K562 (cell line): ENCODE data around the gene KRTCAP2. TPM values are rescaled to one million over a fixed set of nuclear protein-coding genes. Genes with fewer than 3 reads are reported as not detected.

Experiments
- ATAC-seq: fragments of 200-7000 bp; cut with Tn5 transposase; 3 replicates; pipeline ENCODE4 v1.9.1; 2020; ENCODE audit warnings: moderate library complexity
- BruUV-seq: library from RNA; stranded (reverse); fragments of 400-500 nt; replicated peaks from 2 replicates; lab custom pipeline; 2021; lab: Mats Ljungman, UMichigan
- CTCF ChIA-PET: fragments of 300-600 bp; formaldehyde crosslinking; extraction: SDS; loops from one replicate; lab custom pipeline; 2021; ENCODE audit warnings: low intra/inter-chr PET ratio; lab: Yijun Ruan, JAX
- POLR2A ChIA-PET: fragments of 300-600, 350-650 bp; sonication (Branson Sonifier 250); formaldehyde crosslinking; extraction: SDS; loops from one replicate; lab custom pipeline; 2021; ENCODE audit warnings: antibody characterized with exemption, inconsistent platforms; lab: Yijun Ruan, JAX
- DNase-seq, 4 experiments: peaks; one replicate each; pipeline versions ENCODE4 v3.0.0 to v3.0.0-alpha.2; 2011 to 2018; ENCODE audit warnings: low spot score in 3 of 4, mixed read lengths in 3 of 4; ENCODE audit errors: extremely low read depth in 1 of 4
- FAIRE-seq: peaks from 2 replicates; lab custom pipeline; 2011; peaks lifted over from hg19 to GRCh38; lab: Jason Lieb, UNC
- H2AFZ ChIP-seq: 2 replicates; pipeline ENCODE4 v1.6.0; 2011; ENCODE audit warnings: low read depth, low read length, control low read depth, inconsistent platforms
- H3K27ac ChIP-seq: fragments of 200-600 bp; 3 replicates; pipeline ENCODE4 v1.8.0; 2011; ENCODE audit warnings: low read depth, mild to moderate bottlenecking, control low read depth, inconsistent platforms, low read length, moderate library complexity, mixed read lengths; ENCODE audit errors: extremely low read depth
- H3K27me3 ChIP-seq, 2 experiments: fragments of 300-600 bp in 1 of 2; 2 replicates in 1 of 2; 3 replicates in 1 of 2; pipeline versions ENCODE4 v1.6.0 to v1.8.0; 2011; ENCODE audit warnings: inconsistent platforms in 2 of 2, low read length in 2 of 2, mild to moderate bottlenecking in 1 of 2, mixed read lengths in 1 of 2, moderate library complexity in 1 of 2; ENCODE audit not compliant: control insufficient read depth in 2 of 2, insufficient read depth in 2 of 2
- H3K36me3 ChIP-seq: fragments of 300-600 bp; 3 replicates; pipeline ENCODE4 v1.8.0; 2011; ENCODE audit warnings: mild to moderate bottlenecking, low read length, inconsistent platforms; ENCODE audit not compliant: control insufficient read depth, insufficient read depth
- H3K4me1 ChIP-seq, 2 experiments: fragments of 200-600 bp in 1 of 2; replicated peaks in 1 of 2; 2 replicates in 1 of 2; 3 replicates in 1 of 2; pipeline versions ENCODE4 v1.5.1 to v1.8.0; 2011; ENCODE audit warnings: inconsistent platforms in 2 of 2, low read length in 2 of 2, mild to moderate bottlenecking in 1 of 2, mixed read lengths in 1 of 2, moderate library complexity in 1 of 2; ENCODE audit not compliant: control insufficient read depth in 2 of 2, insufficient read depth in 2 of 2
- H3K4me2 ChIP-seq: 2 replicates; pipeline ENCODE4 v1.6.1; 2011; ENCODE audit warnings: low read length, control low read depth, inconsistent platforms, mixed read lengths; ENCODE audit not compliant: insufficient read depth
- H3K4me3 ChIP-seq: fragments of 200-600 bp; sonication (generic), shearing (Covaris generic); 2 replicates; pipeline ENCODE4 v1.5.1; 2016; ENCODE audit warnings: control low read depth, inconsistent platforms
- H3K79me2 ChIP-seq: fragments of 200-600 bp; 3 replicates; pipeline ENCODE4 v1.8.0; 2011; ENCODE audit warnings: low read length, inconsistent platforms; ENCODE audit not compliant: control insufficient read depth, insufficient read depth
- H3K9ac ChIP-seq, 2 experiments: 2 replicates each; pipeline versions ENCODE4 v1.6.0 to v1.6.1; 2011; ENCODE audit warnings: low read depth in 2 of 2, low read length in 2 of 2, control low read depth in 1 of 2, inconsistent platforms in 1 of 2, mild to moderate bottlenecking in 1 of 2, mixed read lengths in 1 of 2; ENCODE audit not compliant: insufficient read depth in 1 of 2
- H3K9me1 ChIP-seq: one replicate; pipeline ENCODE4 v1.6.0; 2011; ENCODE audit warnings: inconsistent platforms, mild to moderate bottlenecking, low read length, moderate library complexity; ENCODE audit not compliant: control insufficient read depth, insufficient read depth
- H3K9me3 ChIP-seq: replicated peaks from 2 replicates; pipeline ENCODE4 v1.5.1; 2011; ENCODE audit warnings: low read depth, low read length, inconsistent platforms; ENCODE audit not compliant: control insufficient read depth, insufficient read depth
- H4K20me1 ChIP-seq: replicated peaks from 2 replicates; pipeline ENCODE4 v1.6.1; 2011; ENCODE audit warnings: low read length, inconsistent platforms, mixed read lengths; ENCODE audit not compliant: control insufficient read depth, insufficient read depth
- ARNT ChIP-seq, 2 experiments: fragments of 450-650 bp; IDR thresholded peaks; 2 replicates each; pipeline ENCODE4 v1.6.1; 2016; ENCODE audit warnings: mild to moderate bottlenecking in 1 of 2
- CREM ChIP-seq: IDR thresholded peaks from 2 replicates; pipeline ENCODE4 v1.6.1; 2014; ENCODE audit warnings: antibody characterized with exemption, low read depth
- ELF4 ChIP-seq: fragments of 450-650 bp; formaldehyde crosslinking; IDR thresholded peaks from 2 replicates; pipeline ENCODE4 v1.4.0; 2022; ENCODE audit warnings: missing genetic modification characterization
- EWSR1 ChIP-seq: fragments of 450-650 bp; IDR thresholded peaks from 2 replicates; pipeline ENCODE4 v1.6.1; 2018; ENCODE audit warnings: borderline replicate concordance, mild to moderate bottlenecking, low read depth, moderate library complexity; ENCODE audit not compliant: partially characterized antibody
- GATA2 ChIP-seq: sonication (generic); formaldehyde crosslinking; IDR thresholded peaks from 2 replicates; pipeline ENCODE4 v1.4.0; 2020; ENCODE audit warnings: mild to moderate bottlenecking, missing genetic modification reagents
- PRPF4 ChIP-seq: fragments of 200-400 bp; formaldehyde crosslinking; IDR thresholded peaks from one replicate; pipeline ENCODE4 v1.6.1; 2017; ENCODE audit warnings: low read length, low read depth, mild to moderate bottlenecking; ENCODE audit not compliant: insufficient read depth, poor library complexity, severe bottlenecking
- SMARCA5 ChIP-seq: fragments of 450-650 bp; IDR thresholded peaks from 2 replicates; pipeline ENCODE4 v1.6.1; 2016
- TCF3 ChIP-seq: sonication (generic); formaldehyde crosslinking; IDR thresholded peaks from 2 replicates; pipeline ENCODE4 v1.4.0; 2020; ENCODE audit warnings: mild to moderate bottlenecking, missing genetic modification reagents
- TSHZ1 ChIP-seq: fragments of 250-450 bp; sonication (Bioruptor Pico); IDR thresholded peaks from 2 replicates; pipeline ENCODE4 v1.4.0; 2020; ENCODE audit warnings: mild to moderate bottlenecking, moderate library complexity
- ZBED1 ChIP-seq: IDR thresholded peaks from 2 replicates; pipeline ENCODE4 v1.6.1; 2014
- ZFP36 ChIP-seq: fragments of 150-350 bp; IDR thresholded peaks from 2 replicates; pipeline ENCODE4 v1.6.1; 2018; ENCODE audit warnings: low read length, low read depth; ENCODE audit not compliant: partially characterized antibody
- ZNF699 ChIP-seq: fragments of 250-450 bp; sonication (Bioruptor Pico); IDR thresholded peaks from 2 replicates; pipeline ENCODE4 v1.8.0; 2021; ENCODE audit warnings: mild to moderate bottlenecking, moderate library complexity; ENCODE audit not compliant: insufficient replicate concordance
- WGBS: fragments of 100-300 bp; shearing (Covaris generic); methylation state at CpG from one replicate; pipeline ENCODE4 v1.1.6; 2016; ENCODE audit warnings: low coverage, mixed read lengths; ENCODE audit not compliant: insufficient coverage; ENCODE audit errors: missing lambda C conversion rate; 5-methylcytosine and 5-hydroxymethylcytosine counted together
- in situ Hi-C: fragments of 300-500 bp; cut with MboI; formaldehyde crosslinking; loops from 4 replicates; pipeline ENCODE4 v1.15.0; 2018; ENCODE audit warnings: inconsistent platforms, mixed read lengths
- intact Hi-C: fragments of 100-400 bp; cut with micrococcal nuclease; formaldehyde crosslinking; loops from 2 replicates; pipeline ENCODE4 v1.14.2; 2022
- polyA plus RNA-seq, 8 experiments: library from polyadenylated mRNA; depleted of rRNA in 4 of 8; stranded (reverse) in 5 of 8; unstranded in 3 of 8; fragments of >200 nt; fragmentation: Nextera tagmentation in 2 of 8; fragmentation: Illumina TruSeq in 1 of 8; extraction: Ambion mirVana in 2 of 8; extraction: Trizol in 1 of 8; gene quantifications; 2 replicates each; pipeline versions ENCODE4 v1.2.1 to v1.2.3, GENCODE V29; 2011 to 2014; ENCODE audit warnings: inconsistent platforms in 1 of 8, missing spikeins in 1 of 8
- total RNA-seq, 7 experiments: library from RNA; depleted of rRNA in 6 of 7; stranded (reverse); fragments of >200 nt in 6 of 7; fragmentation: Illumina TruSeq in 2 of 7; extraction: Trizol in 2 of 7; gene quantifications; 2 replicates each; pipeline versions ENCODE4 v1.2.1 to v1.2.3, GENCODE V29; 2011 to 2021; ENCODE audit warnings: low replicate concordance in 1 of 7
- TF ChIP-seq, protein P1 (sequence below): fragments of 250-450 bp; sonication (Bioruptor Pico); IDR thresholded peaks from 2 replicates; pipeline ENCODE4 v1.4.0; 2020

The KRTCAP2 gene
- total and polyA plus RNA-seq, 9 of the 15 experiments (the other 6 are each of a cell fraction or from before 2014, with no cell fraction given) = 126 to 436 (median 244) TPM

DNA sequence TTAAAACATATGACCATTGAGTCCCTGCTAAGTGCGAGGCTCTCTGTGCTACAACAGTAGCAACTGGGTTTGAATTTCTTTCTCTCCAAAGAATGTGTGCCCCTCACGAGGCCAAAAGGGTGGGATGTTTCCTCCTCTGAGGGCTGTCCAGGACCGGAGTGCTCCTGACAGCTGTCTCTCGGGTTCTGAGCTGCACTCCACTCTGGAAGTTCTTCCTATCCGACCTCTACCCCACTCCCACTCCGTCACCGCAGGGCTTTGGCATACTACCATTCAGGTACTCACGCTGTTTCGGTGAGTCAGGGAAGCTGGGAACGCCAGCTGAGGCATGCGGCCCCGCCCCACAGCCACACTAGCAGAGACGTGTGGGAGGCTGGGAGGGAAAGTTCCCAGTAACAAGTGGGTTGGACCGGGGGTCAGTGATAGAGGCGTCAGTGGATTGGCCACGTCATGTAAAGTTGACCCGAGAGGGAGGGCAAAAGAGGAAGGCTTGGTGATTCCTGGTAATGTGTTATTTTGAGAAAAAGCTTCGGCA is 38.2 kb downstream of the KRTCAP2 start (continued):
- TF ChIP-seq PRPF4 = no peak
- TF ChIP-seq EWSR1 = no peak
- no peak for TF ChIP-seq ZNF699
- TF ChIP-seq CREM = peak; percentile 91
- no peak for TF ChIP-seq ELF4
- TF ChIP-seq ZFP36 = peak; percentile 13
- TF ChIP-seq TSHZ1 (CRISPR knock-in tag) = no peak

GRCh38 chr1:155134322-155134721 is 38.8 kb downstream of the KRTCAP2 start:
- FAIRE-seq (no peak), DNase-seq (peak in 1 of 4 experiments; percentile 4), ATAC-seq (no peak)
- Histone ChIP-seq H3K4me1 (peaks cover 57 to 69% of the 10 kb centered on the region in 2 experiments), H3K9me1 (no peaks in the 10 kb centered on the region), H3K27me3 (no peaks in the 10 kb centered on the region), H3K4me2 (peak overlapping the region; percentile 84), H3K27ac (no peak overlapping the region), H4K20me1 (no peaks in the 10 kb centered on the region), H3K4me3 (peak overlapping the region; percentile 82; the same call in 1 of the 2 replicates), H3K79me2 (peaks cover 42% of the 10 kb centered on the region), H3K9ac (peak overlapping the region; percentile 39 to 91; a peak in 3 of 4 replicates), H2AFZ (no peak overlapping the region), H3K36me3 (peaks cover 44% of the 10 kb centered on the region), H3K9me3 (no peaks in the 10 kb centered on the region)
- no TSS peak for BruUV-seq
- in situ Hi-C loops (no loop called here), intact Hi-C loops (no loop called here)
- 63% methylated on average over 1 of the region's 1 CpG for WGBS
- CTCF ChIA-PET = no interaction called here
- POLR2A ChIA-PET = interaction anchor here (1.0 to 2.2 kb wide), 5 partner anchors 10 to 164 kb away, joined by 3 to 7 read pairs (median 3); partner anchors contain the start of gene SHC1
- no peak for TF ChIP-seq ZBED1
- TF ChIP-seq, protein P1, sequence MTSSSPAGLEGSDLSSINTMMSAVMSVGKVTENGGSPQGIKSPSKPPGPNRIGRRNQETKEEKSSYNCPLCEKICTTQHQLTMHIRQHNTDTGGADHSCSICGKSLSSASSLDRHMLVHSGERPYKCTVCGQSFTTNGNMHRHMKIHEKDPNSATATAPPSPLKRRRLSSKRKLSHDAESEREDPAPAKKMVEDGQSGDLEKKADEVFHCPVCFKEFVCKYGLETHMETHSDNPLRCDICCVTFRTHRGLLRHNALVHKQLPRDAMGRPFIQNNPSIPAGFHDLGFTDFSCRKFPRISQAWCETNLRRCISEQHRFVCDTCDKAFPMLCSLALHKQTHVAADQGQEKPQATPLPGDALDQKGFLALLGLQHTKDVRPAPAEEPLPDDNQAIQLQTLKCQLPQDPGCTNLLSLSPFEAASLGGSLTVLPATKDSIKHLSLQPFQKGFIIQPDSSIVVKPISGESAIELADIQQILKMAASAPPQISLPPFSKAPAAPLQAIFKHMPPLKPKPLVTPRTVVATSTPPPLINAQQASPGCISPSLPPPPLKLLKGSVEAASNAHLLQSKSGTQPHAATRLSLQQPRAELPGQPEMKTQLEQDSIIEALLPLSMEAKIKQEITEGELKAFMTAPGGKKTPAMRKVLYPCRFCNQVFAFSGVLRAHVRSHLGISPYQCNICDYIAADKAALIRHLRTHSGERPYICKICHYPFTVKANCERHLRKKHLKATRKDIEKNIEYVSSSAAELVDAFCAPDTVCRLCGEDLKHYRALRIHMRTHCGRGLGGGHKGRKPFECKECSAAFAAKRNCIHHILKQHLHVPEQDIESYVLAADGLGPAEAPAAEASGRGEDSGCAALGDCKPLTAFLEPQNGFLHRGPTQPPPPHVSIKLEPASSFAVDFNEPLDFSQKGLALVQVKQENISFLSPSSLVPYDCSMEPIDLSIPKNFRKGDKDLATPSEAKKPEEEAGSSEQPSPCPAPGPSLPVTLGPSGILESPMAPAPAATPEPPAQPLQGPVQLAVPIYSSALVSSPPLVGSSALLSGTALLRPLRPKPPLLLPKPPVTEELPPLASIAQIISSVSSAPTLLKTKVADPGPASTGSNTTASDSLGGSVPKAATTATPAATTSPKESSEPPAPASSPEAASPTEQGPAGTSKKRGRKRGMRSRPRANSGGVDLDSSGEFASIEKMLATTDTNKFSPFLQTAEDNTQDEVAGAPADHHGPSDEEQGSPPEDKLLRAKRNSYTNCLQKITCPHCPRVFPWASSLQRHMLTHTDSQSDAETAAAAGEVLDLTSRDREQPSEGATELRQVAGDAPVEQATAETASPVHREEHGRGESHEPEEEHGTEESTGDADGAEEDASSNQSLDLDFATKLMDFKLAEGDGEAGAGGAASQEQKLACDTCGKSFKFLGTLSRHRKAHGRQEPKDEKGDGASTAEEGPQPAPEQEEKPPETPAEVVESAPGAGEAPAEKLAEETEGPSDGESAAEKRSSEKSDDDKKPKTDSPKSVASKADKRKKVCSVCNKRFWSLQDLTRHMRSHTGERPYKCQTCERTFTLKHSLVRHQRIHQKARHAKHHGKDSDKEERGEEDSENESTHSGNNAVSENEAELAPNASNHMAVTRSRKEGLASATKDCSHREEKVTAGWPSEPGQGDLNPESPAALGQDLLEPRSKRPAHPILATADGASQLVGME (CRISPR knock-in tag) = no peak
- no peak for TF ChIP-seq ARNT (IDR thresholded peaks at IDR 0.05)
- TF ChIP-seq TCF3 (CRISPR knock-in tag) = no peak
- TF ChIP-seq GATA2 (CRISPR knock-in tag) = no peak
- no peak for TF ChIP-seq SMARCA5
